COLO668 (cell line): Measurements from ENCODE around the gene WNT11.

Experiments used
- DNase-seq: peaks from one replicate; lab custom pipeline; 2025; ENCODE audit not compliant: unreplicated experiment; lab: John Stamatoyannopoulos, UW

WNT11 gene

DNA sequence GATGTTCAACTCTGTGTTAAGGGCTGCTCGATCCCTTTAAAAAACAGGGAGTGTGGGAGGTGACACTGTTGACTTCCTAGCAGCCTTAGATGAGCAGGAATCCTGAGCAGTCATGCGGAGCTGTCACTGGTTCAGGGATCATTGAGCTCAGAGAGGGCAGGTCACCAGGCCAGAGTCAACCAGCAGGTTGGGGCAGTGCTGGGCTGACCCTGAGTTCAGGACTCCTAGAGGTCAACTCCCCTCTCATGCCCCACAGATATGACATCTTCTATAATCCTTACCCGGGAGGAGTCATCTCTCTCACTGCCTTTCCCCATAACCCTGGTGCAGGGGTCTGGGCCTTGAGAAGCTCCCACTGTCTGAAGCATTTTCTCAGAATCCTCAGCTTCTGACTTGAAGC is 12.9 kb upstream of the WNT11 start:
- DNase-seq: no peak

DNA sequence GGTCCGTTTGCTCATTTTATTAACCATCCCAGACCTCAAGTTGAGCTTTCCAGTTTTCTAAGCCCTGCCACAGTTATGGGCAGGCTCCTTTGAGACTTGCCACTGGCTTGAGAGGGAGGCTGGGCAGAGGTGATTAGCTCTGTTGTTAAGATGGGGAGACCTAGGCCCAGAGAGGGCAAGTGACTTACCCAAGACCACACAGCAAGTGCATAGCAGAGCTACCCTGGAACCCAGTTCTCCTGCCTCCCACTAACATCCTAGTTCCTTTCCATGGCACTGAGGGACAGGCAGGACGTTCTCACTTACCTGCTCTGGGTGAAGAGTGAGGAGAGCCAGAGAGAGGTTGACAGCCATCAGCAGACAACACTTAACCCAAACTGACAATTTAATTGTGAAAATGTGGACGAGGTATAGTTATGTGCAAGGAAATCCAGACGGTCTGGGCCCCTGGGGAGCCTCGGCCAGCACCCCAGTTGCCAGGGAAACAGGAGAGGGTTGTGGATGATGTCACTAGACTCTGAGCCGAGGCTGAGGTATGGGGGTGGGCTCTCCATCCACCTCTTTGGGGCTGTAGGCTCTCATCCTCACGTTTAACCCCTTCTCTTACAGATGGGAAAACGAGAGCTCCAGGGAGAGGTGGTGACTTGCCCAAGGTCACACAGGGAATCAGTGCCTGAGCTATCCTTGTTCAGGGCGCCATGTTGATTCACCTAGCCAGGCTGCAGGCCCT is 12.3 kb upstream of the WNT11 start:
- DNase-seq: no peak

DNA sequence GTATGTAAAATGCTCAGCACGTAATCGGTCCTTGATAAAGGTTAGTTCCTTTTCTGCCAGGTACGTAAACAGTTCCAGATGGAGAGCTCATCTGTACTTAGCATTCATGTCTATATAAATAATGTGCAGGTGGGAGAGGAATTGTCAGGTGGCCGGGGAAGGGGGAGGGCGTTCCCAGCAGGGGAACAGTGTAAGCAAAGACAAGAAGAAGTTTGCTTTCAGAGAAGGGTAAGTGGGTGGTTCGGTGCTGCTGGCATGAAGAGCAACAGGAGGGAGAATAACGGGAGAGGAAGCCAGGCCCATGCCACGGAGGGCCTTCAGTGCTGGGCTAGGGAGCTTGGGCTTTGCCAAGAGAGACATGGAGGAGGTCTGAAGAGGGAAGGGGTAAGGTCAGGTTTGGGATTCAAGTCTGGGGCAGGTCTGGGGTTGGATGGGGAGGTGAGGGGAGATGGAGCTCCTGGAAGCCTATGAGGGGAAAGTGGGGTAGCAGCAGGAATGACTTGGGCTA is 11.4 kb upstream of the WNT11 start:
- DNase-seq: peak; percentile 72

DNA sequence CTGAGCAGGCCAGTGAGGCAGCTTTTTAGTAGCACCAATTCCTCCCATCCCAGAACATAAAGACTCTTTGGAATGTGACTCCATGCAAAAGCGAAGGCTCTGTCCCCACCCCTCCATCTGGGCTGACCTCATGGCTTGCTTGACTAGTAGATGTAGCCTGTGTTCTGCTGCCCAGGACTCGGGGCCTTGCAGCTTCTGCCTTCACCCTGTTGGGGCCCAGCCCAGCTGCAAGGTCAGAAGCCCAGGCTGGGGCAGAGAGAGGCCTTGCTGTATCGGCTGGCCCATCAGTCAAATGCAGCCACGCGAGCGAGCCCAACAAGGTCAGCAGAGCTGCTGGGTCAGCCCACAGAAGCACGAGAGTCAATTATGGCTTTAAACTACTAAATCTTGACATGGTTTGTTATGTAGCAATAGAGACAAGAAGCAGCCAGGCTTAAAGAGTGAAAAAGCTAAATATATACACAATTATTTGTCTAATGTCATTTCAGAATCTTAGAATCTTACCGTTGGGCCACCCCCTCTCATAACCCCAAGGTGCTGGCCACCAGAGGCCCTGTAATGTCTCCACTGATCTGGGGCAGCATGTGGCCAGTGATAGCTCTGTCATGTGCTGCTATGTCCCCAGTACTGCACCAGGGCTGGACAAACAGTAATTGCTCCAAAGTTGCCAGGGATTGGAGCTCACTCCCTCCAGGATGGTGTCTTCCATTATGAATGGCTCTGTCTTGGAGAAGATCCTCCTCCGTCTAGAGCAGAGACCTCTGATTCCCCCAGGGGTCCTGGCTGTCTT is 10.4 kb upstream of the WNT11 start:
- DNase-seq: no peak

DNA sequence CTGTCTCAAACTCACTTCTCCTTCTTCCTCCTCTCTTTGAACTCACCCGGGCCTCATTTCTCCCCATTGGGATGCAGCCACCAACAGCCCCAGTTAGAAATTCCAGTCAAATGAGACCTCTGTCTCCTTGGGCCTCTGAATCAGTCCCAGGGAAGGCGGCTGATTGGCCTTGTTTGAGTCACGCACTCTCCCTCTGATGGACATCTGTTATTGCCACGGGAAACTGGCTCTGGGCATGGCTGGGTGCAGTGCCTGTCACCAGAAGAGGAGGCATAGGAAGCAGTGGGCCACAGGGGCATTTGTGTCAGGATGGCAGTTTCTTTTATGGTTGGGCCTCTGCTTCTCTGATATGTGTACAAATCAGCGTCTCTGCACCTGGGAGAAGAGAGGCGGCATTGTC is 9.6 kb upstream of the WNT11 start:
- peak; percentile 16 for DNase-seq

DNA sequence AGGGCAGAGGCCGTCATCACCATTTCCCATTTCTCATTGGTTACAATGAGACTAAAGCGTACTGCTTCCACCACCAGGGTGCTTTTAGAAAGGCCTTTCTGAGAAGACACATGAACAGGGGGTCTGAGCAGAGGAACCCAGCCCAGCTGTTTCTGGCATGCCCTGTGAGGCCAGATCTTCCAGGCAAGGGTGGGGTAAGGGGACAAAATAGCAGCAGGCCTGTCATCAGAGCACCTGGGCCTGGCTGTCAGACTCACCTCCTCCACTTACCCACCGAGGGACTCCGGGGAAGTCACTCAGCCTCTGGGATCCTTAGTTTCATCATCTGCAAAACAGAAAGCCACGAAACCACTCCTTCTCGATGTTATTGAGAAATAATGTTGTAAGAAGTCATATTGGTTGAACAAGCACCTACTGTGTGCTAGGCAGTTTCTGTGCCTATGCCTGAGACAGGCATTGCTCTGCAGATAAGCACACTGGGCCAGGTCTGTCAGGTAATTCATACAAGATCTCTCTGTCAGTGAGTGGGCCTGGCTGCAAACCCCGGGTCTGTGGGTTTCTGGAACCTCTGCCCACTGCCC is 8.8 kb upstream of the WNT11 start:
- DNase-seq: no peak

DNA sequence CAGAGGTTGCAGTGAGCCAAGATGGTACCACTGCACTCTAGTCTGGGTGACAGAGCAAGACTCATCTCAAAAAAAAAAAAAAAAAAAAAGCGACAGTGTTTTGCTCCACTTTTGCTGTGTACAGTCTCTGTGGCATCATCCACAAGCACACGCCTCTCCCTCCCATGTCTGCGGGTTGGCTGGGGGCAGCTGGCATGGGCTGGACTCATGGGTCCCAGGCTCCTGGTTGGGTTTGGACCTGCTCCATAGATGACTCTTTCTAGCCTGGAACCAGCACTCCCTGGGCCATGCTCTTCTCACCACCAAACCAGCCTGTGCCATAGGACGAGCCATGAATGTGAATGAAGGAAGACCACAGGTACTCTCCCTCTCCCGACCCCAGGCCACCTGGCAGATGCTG is 7.9 kb upstream of the WNT11 start:
- DNase-seq: no peak

DNA sequence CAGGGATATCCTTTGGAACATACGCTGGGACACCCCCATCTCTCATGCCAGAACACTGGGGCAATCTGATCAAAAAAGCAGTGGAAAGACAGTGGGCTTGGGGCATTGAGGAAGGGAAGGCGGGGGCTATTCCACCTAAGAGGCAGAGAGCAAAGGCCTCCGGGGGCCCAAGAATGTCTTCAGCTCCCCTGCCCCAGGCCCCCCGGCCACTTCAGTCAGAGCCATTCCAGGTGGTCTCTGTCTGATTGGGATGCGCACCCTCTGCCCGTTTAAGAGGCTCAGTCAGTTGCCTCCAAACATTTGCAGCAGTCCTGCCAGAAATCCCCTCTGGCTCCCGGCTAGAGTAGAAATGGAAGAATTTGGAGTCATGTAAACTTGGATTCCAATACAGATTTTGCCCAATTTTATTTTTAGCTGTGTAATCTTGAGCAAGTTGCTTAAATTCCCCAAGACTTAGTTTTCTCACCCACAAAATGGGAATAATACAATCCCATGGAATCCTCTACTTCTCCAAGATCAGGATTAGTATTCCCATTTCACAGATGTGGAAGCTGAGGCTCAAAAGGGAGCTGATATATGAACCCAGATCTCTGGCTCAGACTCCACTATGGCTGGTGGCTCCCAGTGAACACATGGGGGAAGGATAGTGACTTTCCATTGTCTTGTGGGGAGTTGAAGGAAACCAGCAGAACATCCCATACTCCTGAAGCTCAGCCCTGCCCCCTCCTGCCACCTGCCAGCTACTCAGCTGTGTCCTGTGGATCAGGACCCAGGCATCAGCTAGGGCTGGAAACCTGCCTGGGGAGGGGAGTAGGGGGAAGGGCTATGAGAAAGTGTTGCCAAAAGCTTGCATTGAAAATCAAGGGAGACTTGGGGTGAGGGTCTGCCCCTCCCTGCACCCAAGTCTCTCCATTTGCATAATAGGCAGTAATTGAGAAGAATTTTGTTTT is 6.1 kb upstream of the WNT11 start:
- DNase-seq: peak; percentile 39

DNA sequence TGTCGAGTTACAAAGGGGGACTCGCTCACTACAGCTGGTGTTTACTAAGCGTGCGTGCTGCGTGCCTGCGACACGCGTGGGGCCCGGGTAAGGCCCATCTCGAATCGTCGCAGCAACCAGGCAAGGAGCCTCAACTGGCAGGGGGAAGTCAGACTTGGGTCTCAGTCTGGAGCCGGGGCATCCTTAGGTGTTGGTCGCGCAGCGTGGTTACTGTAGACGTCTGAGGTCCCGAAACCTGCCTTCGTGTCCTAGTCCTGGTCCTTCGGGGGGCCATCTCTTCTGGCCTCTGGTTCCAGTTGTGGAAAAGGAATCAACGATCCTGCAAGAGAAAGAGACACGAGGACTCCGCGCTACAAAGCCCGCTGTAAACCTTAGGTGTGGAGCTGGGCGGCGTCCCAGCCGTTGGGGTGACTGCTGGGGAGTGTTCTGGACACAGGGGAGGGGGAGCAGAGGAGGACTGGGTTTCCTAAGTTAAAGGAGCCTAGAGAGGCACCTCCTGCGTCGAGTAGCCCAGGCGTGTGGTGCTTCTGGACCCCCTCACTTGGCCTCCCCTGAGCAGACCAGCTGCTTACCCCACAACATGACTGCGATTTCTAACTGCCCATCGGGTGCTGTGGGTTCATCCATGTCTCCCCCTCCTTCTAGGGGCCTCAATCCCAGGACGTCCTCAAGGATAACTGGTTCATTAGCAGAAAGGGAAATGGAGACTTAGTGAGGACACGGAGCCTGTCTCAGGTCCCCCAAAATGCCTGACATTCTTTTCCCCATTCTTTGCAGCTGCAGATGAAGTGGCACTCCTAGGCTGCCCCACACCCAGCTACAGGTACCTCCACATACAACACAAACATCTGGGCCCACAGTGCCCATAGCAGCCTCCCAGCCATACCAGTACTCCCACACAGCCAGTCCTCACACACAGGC is 4.9 kb upstream of the WNT11 start:
- peak; percentile 25 for DNase-seq

DNA sequence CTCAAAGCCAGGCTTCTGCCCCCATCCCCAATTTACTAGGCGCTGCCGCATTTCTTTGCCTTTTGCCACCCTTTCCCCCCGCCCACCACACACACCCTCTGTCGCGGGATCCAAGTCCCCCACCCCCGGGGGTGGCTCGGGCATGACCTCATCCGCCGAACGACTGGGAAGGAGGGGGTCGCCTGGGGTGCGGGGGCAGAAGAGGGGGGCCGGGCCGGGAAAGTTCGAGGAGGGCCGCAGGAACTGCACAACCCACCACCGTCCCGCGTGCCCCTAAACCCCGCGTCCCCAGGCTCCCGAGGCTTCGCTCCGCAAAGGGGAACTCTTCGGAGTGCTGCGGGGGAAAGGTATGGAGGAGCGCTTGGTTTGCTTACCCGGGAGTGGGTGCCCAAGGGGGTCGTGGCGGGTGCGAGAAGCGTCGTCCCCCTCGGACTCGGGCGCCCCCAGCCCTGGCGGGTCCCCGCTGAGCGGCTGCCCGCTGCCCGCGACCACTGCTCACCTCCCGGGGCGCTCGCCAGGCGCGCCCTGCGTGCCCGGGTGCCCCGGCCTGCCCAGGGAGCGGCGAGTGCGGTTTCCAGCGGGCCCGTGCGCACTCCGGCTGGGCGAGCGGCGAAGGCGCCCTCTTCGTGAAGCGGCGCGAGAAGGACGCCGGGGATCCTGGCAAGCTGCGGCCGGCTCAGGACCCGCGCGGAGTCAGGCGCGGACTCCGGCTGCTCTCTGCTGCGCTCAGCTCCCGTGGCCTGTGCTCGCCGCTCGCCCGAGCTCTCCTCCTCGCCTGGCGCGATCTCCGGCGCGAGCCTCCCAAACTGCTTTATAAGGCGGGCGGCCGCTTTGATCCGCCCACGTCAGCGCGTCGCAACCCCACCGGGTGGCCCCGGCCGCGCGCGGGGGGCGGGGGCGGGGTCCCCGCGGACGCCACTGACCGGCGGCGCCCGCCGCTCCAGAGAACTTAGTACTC is 4.0 kb upstream of the WNT11 start:
- DNase-seq: peak; percentile 72

DNA sequence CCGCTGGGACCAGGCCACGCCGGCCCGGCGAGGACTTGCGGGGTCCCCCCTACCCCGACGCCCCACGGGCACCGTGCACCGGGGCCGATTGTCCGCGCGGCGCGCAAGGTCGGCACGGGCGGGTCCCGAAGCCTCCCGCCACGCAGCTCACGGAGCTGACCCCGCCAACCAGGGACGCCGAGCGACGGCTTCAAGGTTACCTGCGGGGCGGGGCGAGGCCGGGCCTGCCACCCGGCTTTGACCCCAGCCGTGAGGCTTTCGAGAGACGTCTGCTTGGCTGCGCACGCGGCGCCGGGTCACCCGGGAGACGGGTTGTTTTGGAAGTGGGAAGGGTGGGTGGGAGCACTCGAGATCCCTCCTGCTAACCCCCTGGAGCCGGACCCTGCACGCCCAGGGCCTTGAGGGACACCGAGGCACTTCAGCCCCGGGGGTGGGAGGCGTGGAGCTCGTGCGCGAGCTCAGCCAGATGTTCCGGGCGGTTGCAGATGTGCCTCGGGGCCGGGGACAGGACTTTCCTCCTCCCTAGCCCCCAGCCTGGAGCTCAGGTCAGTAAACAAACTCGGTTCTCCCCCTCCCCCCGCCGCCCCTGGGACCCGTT is 3.2 kb upstream of the WNT11 start:
- peak; percentile 74 for DNase-seq

DNA sequence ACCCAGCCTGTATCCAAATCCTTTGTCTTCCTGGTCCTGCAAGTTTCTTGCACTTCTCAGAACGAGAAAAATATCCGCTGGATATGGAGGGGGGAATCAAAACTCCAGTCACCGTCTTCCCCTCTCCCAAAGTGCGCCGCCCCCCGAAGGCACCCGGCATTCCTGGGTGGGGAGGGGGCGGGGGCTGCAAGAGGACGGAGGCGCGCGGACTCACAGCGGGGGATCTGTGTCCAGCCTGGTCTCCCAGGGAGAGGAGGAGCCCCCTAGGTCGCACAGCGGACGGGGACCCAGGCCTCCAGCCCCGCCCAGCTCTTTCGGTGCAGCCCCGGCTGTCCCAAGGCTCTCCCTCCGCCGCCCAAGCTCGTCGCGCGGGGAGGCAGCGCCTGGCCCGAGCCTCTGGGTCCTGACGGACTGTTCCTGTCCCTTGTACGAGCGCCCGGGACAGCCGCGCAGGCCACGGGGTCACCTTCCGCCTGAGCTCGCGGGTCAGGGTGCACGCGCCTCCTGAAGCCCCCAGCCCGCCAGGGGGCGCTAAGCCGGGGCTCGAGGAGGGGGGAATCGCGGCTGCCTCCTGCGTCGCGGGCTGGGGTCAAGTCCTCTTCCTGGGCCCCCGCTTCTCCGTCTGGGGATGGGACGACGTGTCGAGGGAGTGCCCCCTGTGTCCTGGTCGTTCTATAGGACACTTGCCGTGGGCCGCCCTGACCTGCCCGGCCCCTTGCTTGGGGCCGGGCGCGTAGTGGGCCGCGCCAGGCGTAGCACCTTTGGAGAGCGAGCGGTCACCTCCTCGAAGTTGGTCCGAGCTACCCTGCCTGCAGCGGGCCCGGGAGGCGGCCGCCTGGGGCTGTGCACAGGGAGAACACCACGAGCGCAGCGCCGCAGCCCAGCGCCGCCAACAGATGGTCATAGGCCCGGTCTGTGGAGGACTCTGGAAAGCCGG is 2.4 kb upstream of the WNT11 start:
- DNase-seq: peak; percentile 89

DNA sequence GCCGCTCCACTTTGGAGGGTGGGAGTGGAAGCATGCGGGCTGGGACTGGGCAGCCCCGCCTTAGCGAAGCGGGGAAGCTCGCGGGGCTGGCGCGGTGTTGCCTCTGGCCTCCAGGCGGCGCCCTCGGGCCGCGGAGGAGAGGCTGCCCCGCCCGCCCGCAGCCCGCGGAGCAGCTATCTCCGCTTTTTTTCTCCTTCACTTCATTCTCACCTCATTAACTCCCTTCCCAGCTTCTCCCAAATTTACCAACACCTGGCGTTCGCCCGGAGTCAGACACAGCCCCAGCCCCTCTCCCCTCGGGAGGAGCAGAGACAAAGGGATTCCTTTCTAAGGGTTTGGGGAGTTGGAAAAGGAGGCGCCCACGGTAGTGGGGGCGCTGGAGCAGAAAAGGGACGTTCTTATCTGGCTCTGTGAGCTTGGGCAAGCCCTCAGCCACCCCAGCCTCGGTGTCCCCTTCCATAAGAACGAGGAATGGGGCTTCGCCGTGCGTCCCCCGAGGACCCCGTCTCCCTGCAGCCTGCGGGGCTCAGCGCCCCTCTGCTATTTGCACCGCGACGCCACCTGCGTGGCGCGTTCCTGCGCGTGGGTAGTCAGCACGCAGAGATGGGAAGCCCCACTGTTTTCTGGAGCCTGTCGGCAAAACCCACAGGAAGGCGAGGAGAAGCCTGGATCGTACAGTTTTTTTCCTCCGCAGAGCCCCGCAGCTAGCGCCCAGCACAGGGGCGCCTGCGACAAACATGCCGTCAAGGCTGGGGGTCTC is 1.5 kb upstream of the WNT11 start:
- peak; percentile 84 for DNase-seq

DNA sequence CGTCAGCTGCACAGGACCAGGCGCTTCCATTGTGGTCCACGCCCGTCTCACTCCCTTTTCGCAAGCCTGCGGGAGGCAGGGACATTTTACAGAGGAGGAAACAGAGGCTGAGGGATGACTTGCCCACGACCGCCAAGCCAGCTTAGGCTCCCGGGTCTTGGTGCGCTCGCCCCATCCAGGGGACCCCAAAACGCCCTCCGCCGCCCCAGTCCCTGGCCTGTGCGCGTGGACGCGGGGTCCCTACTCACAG is 300 bp downstream of the WNT11 start:
- no peak for DNase-seq

DNA sequence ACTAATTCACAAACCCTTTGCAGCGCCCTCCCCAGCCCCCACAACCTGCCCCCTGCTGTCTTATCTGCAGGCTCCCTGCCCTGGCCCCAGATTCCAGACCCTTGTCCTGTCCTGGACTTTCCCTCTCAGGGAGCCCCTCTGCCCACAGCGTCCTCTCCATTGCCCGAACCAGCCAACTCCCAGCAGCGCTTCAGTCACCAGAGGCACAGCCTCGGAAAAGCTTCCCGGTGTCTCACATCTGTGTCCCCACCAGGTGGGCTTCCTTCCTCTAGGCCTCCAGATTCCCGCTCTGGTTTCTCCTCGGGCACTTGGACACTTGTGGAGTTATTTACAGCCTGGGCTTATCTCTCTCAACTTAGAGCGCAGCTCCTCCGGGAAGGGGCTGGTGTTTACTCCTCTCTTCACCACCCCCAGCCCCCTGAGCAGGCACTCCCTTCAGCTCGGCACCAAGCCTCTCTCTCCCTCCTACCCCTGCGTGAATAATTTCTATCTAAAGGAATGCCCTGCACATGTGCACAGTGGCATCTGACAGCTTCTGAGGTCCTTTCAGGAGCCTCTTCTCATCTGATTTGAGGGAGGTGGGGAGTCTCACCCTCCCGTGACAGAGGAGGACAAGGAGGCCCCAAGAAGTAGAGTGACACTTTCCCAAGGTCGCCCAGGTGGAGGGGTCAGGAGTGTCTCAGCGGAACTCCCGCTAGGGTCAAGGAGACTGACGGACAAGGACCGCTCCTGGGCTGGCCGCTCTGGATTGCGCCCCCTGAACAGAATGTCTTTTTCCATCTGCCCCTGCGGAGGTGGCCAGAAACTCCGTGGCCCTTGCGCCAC is 838 bp downstream of the WNT11 start:
- DNase-seq: no peak

DNA sequence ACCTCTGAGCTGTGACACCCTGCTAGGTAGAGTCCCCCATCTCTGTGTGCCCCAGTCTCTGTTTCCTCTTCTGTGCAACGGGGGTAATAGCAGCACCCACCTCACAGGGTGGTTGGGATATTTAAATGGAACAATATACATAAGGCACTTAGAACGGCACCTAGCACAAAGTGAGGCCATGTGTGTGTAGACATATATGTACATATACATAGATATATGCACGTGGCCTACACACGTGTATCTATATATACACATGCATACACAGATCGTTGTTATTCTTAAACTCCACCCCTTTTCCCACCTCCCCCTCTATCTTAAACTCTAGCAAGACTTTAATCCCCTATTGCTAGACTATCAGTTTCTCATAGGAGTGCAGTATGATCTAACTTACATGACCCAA is 2.4 kb downstream of the WNT11 start:
- no peak for DNase-seq
